RKO (cell line): Measurements from ENCODE around the gene HTR3D.
"Not testable (repeated sequence)": the region's sequence is repeated elsewhere in the genome, so short reads cannot be mapped to it uniquely, and the experiment has no call there.

Experiments used
- DNase-seq: peaks from one replicate; pipeline ENCODE4 v3.0.0-alpha.2; 2016; ENCODE audit warnings: low spot score

HTR3D gene, protein sequence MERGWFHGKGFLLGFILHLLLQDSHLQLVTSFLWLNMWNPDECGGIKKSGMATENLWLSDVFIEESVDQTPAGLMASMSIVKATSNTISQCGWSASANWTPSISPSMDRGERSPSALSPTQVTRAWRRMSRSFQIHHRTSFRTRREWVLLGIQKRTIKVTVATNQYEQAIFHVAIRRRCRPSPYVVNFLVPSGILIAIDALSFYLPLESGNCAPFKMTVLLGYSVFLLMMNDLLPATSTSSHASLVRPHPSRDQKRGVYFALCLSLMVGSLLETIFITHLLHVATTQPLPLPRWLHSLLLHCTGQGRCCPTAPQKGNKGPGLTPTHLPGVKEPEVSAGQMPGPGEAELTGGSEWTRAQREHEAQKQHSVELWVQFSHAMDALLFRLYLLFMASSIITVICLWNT

DNA sequence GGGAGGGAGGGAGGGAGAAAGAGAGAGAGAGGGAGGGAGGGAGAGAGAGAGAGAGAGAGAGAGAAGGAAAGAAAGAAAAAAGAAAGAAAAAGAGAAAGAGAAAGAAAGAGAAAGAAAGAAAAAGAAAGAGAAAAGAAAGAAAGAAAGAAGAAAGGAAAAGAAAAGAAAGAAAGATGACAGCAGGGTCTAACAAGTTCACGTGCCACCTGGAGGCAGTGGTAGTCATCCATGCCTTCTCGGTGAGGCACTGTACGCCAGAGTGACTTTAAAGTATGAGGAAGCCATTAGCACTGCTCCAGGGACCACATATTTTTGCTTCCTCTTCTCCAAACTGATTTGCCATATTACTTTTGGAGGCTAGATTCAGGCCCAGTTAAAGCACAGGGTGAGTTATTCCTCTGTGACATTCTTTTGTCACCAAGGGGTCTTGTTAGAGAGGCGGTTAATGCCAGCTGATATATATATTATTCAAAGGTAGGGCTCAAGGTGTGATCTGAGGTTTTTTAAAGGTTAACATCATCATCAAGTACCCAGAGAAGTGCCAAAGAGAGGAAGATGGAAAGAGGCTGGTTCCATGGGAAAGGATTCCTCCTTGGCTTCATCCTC lies at the start of gene HTR3D:
Gene HTR3D (plus strand): TSS at position 556 of the 606 bp plus-strand sequence. CDS start 0 bp downstream, at position 556.
- DNase-seq = no peak

DNA sequence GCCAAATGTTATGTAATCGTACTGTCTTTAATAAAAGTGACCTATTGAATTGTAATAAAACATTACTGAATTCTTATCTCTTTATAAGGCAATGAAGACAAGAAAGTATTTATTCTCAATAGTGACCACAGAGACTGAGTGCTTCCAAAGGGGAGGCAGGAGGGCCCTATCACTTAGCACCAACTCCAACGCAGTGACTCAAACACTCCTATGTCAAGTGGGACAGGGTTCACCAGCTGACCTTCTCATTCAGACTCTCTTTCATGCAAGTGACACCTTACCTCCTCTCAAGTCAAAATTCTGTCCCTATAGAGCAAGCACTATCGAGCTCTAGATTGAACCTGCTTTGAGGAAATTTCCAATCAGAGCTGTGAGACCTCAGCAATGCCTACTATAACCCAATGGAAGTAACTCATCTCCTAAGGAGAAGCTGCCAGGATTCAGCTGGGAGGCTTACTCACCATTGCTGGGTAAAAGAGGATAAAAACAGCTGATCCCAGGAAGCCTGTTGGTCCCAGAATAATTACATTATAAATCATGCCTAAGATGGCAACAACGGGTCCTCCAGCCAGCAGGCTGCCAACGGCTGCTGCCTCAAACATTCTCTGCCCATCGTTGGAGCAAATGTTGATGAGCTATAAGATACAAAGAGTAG lies 49.4 kb upstream of the HTR3D start:
- no peak for DNase-seq

DNA sequence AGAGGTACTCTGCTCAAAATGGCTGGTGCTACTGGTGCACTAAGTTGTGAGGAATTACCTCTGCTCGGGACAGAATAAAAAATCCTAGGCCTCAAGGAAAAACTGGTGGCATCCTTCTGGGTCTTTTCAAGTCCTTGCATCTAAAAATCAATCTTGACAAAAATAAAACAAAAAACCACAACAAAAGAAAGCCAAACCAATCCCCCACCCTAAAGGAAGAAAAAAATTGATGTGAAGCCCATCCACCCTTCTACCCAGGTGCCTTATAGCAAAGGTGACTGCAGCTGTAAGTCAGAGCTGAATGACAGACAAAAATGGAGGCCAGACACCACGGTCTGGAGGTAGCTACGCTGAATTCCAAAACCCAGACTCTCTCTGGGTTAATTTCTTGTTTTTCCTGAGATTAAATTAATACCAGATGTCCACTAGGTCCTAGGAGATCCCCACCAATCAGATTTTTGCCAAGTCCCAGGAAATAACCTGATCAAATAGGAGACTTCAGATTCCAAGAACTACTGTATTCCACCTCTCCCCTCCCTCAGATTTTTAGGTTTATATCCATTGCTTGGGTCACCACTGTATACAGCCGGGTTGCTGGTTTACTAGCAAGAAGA lies 47.3 kb upstream of the HTR3D start:
- no peak for DNase-seq

DNA sequence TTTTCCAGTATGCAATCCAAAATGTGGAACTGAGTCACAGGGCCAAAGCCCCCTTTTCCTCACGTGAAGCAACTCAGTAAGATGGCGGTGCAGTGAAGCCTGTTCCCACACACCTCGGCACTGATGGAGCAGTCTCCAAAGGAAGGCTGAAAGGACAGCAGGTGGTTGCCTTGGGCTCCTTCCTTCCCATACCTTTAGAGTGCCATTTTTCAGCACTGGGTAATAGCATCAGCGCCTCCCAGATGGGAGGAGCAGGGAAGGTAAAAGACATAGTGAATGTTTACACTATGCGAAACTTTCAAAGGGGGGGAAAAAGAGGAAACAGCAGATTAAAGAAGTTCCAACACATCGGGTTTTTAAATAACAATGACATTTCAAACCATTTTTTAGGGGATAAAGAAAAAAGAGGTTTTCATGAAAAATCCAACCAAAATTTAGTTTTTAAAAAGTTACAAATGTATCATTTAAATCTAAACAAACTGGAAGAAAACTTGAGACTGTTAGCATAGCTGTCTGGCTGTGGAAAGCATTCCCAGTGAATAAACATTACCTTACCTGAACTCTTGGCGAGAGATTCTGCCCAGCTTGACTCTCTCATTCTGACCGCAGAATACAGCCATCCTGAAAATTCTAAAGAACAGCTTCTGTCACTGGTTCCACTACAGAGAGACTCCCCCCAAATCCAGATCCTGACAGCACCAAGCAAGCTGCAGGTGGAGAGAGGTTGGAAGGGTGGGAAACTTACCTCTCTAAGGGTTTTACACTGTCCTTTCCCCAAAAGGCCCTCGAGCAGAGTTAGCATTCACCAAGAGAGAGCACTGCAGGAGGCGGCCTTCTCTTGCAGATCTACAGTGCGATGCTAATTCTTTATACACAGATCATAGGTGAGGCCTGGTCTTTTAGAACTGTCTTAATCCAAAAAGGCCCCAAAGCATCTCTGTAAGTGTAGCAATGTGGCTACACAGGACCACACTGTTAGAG lies 46.5 kb upstream of the HTR3D start:
- DNase-seq = no peak

DNA sequence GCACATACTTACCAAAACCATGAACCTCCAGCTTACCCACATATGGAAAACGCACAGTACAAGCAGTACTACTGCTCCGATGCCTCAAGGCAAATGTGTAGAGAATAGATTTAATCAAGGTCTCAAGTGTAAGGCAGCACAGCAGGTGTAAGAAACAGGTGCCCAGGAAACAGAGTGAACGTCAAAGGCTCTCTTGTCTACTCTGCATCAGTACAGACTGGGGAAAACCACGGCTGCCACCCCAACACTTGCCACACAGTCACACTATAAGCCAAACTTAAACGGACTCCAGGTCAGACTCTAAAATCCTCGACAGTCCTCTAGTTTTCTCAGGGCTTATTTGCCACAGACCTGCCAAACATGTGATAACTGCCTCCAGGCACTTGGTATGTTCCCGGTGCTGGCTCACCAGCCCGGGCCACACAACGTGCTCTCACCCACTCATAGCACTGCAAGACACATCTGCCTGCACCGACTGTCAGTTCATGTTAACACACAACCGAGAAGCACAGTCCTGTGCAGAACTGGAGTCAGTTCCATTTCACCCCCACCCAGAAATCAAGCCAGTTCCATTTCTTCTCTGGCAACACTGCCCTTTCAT lies 44.4 kb upstream of the HTR3D start:
- no peak for DNase-seq

DNA sequence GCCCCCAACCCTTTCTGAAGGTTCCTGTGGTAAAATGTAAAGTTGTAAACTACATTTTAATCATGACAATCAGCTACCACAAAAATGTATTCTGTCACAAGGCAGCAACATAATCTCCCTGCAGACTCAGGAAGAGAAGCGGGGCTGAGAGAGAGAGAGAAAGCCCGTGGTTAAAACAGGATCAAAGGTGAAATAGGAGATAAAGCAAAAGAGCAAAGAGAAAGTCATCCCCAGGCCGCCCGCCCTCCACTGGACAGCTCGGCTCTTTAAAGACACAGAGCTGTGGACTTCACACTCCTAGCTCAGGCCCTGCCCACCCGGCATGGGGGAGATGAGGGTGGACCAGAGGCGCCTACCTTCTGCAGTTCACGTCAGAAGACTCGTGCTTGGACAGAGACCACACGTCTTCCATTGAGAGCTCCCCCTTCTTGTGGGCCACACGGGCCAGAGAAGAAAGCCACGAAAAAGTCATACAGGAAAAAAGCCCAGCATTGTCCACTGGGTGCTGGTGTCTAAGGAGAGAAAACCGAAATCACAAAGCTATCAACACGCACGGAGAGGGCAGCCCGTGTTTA lies 43.2 kb upstream of the HTR3D start:
- no peak for DNase-seq

DNA sequence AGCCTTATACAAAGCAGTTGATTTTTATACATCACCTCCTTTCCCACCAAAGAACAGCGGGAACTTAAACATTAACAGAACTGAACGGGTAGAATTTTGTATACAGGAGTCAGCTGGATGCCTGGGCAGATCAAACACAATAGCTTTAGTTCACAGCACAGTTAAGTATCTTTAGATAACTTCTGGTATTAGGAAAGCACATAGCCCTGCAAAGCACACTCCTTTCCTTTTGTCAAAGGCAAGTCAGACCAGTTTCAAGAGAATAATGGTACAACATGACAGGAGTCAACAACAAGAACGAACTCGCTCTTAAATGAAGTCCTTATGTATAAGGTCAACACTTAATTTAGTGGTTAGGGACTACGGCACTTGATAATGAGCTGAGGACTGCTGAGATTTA lies 40.1 kb upstream of the HTR3D start:
- no peak for DNase-seq

DNA sequence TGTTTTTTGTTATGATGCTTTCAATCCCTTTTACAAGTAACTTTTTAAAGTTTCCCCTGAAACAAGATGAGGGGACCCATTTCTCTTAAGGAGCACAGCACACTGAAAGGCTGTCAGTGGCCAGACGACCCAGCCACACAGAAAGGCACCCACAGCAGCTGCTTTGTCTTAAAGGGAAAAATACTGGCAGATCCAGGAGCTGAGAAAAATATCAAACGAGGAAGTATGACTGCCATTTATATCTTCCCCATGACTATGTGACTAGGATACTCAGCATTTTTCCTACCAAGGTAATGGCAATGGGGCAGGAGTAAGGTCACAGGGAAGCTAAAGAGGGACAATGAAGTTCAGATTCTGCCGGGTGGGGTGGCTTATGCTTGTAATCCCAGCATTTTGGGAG lies 29.8 kb upstream of the HTR3D start:
- DNase-seq = no peak

DNA sequence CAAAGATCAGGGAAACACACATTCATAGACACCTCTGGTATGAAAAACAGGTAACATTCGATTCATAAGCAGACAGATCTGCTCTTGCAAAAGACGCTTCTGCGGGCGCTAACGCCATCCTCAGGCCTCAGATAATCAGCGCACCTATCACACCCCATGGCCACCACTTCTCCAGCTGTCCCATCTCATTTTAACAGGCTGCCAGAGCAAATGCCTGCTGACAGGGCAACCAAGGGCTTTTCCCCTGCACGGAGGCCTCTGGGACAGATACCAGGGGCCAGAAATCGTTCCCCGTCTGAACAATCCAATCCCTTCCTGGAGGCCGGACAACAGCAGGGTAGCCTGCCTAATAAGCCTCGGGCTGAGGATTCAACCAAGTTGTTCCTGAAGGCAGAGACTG lies 29.1 kb upstream of the HTR3D start:
- DNase-seq = no peak

DNA sequence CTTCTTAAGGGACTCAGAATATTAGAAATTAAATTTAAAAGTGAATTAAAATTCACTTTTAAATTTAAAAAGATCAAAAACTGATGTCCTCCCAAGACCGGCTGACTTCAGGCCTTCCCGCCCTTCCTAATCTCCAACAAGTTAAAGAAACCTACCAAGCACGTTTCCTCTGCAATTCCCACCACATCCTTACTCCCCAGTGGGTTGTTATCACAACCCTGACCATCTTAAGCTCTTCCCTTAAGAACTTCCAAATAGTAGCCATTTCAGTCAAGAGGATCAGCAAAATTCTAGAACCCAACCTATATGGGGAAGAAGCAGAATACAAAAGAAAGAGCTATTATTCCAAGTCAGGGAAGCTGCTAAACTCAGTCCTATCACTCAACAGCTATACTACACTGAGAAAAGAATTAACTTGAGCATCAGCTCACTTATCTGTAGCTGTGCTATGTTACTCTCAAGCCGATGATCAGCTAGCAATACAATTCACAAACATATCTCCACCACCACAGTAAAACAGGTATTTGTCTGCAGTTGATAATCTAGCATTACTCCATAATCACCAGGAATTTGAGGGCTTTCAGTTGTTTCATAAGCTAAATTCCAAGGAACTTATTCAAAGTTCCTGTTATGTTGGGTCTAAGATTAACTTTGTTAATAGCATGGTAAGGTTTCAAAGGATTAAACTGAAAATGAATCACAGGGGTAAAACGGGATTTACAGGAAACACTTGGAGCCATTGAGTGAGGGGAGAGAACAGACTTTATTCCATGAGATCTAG lies 28.2 kb upstream of the HTR3D start:
- no peak for DNase-seq

DNA sequence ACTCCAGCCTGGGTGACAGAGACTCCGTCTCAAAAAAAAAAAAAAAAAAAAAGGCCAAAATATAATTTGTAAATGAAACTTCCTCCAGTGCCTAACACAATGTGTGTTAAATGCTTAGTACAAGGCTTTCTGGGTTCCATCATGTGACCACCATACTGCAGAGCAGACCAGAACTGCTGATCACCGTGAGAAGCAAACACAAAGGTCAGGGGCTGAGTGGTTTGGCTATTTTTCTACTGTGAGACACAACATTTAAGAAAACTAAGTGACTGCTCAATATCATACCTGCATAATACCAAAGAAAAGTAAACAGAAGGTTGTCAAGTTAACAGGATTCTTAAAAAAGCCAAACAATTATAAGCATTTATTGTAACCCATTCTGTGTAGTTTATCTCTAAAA lies 27.1 kb upstream of the HTR3D start:
- no peak for DNase-seq

DNA sequence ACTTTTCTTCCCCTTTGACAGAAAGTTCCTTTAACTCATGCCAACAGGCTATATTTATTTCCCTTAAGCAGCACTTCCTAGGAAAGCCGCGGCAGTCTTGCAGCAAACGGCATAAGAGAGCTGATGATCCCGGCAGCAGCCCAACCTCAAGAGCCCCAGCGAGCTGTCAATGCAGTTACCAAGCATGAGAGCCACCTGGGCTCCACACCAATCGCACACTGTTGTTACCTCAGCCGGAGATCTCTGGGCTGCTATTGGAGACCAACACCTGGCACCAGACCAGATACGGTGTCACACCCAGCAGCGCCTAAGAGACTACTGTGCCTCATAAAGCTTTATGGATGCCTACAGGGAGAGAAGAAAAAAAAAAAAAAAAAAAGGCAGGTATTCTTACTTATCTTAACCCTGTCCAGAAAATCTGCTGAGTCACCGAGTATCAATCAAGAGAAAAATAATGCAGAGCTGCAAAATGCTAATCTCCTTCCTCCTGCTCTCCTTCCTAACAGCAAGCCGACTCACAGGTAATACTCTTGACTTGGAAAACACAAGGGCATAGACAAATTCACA lies 25.5 kb upstream of the HTR3D start:
- DNase-seq = no peak

DNA sequence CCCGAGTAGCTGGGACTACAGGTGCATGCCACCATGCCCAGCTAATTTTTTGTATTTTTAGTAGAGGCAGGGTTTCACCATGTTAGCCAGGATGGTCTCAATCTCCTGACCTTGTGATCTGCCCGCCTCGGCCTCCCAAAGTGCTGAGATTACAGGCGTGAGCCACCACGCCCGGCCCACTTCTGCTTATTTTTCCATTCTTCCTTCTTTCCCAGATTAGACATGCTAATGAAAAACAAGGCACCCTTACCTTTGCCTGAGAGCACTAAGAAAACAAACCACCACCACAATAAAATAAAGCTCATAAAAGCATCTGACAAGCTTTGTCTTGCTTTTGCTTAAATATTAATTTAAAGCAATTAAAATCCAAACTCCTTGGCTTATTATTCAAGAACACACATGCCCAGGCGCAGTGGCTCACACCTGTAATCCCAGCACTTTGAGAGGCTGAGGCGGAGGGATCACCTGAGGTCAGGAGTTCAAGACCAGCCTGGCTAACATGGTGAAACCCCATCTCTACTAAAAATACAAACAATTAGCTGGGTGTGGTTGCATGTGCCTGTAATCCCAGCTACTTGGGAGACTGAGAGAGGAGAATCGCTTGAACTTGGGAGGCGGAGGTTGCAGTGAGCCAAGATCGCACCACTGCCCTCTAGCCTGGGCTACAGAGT lies 24.3 kb upstream of the HTR3D start:
- DNase-seq = not testable (repeated sequence)

DNA sequence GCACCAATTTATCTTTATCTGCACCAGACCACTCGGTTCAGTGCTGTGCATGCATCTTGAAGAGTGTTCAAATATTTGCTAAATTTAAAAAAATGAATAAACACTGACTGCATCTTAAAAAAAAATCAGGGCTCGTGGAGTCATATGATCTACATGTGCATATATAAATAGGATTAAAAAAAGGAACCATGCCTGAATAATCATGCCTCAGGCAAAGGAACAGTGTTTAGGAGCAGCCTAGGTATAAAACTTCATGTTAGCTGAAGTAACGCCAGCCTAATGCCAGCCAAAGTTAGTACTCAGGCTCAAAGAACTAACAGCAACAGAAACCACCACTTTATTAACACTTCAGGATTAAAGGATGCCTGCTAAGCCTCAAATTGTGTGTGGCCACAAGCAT lies 23.4 kb upstream of the HTR3D start:
- DNase-seq = no peak

DNA sequence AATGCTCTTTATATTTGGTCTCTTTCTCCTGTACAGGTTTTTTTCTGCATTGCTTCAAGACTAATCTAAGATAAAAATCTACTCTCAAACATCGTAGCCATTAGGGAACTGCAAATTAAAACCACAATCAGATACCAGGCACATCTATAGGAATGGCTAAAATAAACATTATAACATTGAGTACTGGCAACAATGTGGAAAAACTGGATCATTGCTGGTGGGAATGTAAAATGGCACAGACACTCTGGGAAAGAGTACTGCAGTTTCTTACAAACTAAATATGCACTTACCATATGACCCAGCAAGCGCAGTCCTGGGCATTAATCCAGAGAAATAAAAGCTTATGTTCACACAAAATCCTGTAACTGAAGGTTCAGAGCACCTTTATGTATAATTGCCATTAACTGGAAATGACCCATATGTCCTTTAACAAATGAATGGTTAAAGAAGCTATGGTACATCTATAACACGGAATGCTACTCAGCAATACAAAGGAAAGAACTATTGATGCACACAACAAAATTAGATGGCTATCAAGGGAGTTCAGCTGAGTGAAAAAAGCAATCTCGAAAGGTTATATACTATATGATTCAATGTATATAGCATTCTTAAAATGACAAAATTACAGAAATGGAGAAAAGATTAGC lies 20.2 kb upstream of the HTR3D start:
- no peak for DNase-seq

DNA sequence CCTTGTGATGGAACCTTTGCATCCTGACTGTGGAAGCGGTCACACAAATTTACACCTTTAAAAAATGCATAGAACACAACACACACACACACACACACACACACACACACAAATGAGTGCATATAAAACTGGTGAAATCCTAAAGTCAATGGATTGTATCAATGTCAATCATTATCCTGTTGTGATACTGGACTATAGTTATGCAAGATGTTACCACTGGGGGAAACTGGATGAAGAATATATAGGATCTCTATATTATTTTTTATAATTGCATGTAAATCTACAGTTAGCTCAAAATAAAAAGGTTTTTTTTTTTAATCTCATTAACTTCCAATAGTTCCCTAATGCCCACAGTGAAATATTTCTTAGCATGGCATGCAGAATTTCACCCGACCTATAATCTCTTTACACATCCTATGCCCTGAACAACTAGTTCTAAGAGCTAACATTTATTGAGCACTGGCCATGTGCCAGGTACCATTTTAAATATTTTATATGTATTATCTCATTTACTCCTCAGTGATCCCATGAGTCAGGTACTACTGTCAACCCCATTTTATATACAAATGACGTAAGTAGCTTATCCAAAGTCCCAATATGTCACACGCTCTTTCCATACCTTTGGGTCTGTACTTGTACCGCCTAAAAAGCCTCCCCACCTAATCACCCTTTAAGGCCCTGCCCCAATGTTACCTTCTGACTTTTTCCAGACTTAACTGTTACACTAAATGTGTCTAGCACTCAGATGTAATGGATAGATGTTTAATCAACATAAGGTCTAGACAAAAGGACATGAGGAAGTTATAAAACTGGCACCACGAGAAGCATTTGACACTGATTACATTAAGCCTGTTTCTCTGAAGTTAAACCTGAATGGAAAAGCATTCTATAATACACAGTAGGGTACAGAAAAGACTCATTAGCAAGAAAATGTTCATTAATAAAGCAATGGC lies 19.3 kb upstream of the HTR3D start:
- DNase-seq = no peak

DNA sequence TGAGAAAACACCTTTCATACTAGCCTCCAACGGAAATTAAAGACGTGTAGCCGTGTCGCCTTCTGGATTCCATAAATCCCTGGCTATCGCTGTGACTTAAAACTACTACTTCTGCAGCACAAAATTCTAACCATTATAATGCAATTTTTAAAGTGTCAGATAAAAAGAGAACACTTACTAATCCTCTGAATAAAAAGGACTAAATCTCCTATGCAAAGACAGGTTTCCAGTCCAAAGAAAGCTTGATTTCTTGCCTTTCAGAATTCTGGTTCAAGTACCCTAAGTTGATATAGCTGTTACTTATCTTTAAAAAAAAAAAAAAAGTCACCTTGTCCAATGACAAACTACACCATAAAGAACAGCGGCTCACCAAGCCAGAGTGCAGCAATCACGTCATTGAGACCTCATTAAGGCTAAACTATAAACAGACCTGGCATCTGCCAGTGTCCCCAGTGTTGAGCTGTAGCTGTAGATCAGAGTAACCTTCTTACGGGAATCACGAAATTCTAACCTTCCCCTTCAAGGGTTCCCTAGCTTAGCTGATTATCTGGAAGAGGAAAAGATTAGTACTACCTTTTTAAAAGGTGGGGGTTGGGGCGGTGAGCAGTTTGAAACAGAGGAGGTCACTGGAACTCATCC lies 16.0 kb upstream of the HTR3D start:
- DNase-seq = peak; percentile 29
